ENCODE measurements around the gene ST6GAL1. TPM values are rescaled to one million over a fixed set of nuclear protein-coding genes. Genes with fewer than 3 reads are reported as not detected.

ST6GAL1 gene
- total and polyA plus RNA-seq, 7 experiments from 2014 or later: 115 to 313 (median 214) TPM

DNA sequence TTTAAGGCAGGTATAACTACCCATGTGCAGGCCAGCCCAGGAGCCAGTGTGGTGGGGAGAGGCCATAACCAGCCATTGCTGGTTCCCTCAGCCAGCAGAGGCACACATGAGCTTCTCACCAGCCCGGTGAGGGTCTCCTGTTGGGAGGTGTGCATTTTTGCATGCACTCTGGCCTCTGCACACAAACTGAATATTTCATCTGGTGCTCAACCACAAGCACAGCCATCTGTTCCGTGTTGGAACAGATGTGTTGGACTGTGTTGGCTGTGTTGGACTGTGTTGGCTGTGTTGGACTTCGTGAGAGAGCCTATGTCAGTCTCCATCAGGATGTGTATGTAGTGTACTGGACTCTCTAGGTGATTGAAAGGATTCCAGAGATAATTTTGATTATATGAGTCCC is 141.8 kb downstream of the ST6GAL1 start:
- Mint-ChIP-seq H3K4me3 (no peak overlapping the region), H3K9me3 (peaks cover 0 to 6% (median 1%) of the 10 kb centered on the region in 11 donors), H3K27me3 (no peaks in the 10 kb centered on the region), H3K4me1 (peaks cover 21 to 50% (median 36%) of the 10 kb centered on the region in 7 donors), H3K27ac (peak overlapping the region in 7 of 9 donors; percentile 28 to 81 (median 48)), H3K36me3 (peaks cover 31 to 79% (median 38%) of the 10 kb centered on the region in 5 donors)
- Histone ChIP-seq H3K27me3 (ENCODE audit: control insufficient read depth in 2 of 2, insufficient read depth in 2 of 2, low read length in 2 of 2) (no peaks in the 10 kb centered on the region), H3K4me3 (ENCODE audit: low read length) (no peak overlapping the region), H3K36me3 (ENCODE audit: control insufficient read depth in 2 of 3, insufficient read depth in 3 of 3, low read length in 3 of 3) (peaks cover 35 to 92% (median 46%) of the 10 kb centered on the region in 3 experiments), H3K9me3 (ENCODE audit: control insufficient read depth in 2 of 3, low read length in 3 of 3) (no peaks in the 10 kb centered on the region), H3K4me1 (ENCODE audit: control insufficient read depth in 2 of 2, insufficient read depth in 2 of 2, low read length in 2 of 2) (no peaks in the 10 kb centered on the region), H3K27ac (ENCODE audit: low read depth, low read length) (peak overlapping the region; percentile 21)
- ATAC-seq (peak; percentile 11), DNase-seq (no peak)
- ChIA-PET CTCF (no interaction called here), POLR2A (no interaction called here)
- intact Hi-C loops (cut with micrococcal nuclease): no loop called here

DNA sequence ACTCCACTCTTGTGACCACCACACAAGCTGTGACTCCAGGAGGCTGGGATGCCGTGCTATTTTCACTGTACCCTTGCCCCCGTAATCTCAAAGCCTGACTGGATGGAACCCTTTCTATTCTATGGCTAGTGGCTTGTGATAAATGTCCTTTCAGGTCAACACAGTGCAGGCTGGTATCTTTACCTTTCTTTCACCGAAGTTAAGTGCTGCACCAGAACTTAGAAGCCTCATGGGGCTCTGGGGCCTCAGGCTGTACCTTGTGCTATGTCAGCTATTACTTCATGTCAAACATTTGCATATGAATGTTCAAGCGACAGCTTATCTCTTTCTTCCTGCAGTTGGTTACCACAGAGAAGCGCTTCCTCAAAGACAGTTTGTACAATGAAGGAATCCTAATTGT is 142.2 kb downstream of the ST6GAL1 start:
- Histone ChIP-seq H3K27ac (ENCODE audit: low read depth, low read length) (peak overlapping the region; percentile 21), H3K4me3 (ENCODE audit: low read length) (no peak overlapping the region), H3K36me3 (ENCODE audit: control insufficient read depth in 2 of 3, insufficient read depth in 3 of 3, low read length in 3 of 3) (peaks cover 38 to 93% (median 44%) of the 10 kb centered on the region in 3 experiments), H3K27me3 (ENCODE audit: control insufficient read depth in 2 of 2, insufficient read depth in 2 of 2, low read length in 2 of 2) (no peaks in the 10 kb centered on the region), H3K4me1 (ENCODE audit: control insufficient read depth in 2 of 2, insufficient read depth in 2 of 2, low read length in 2 of 2) (no peaks in the 10 kb centered on the region), H3K9me3 (ENCODE audit: control insufficient read depth in 2 of 3, low read length in 3 of 3) (no peaks in the 10 kb centered on the region)
- ChIA-PET POLR2A (no interaction called here), CTCF (no interaction called here)
- peak; percentile 28 for ATAC-seq
- no peak overlapping the region for H3K4me3 Mint-ChIP-seq
- peaks cover 33 to 78% (median 38%) of the 10 kb centered on the region in 5 donors for H3K36me3 Mint-ChIP-seq
- intact Hi-C loops (cut with micrococcal nuclease): no loop called here
- peaks cover 0 to 6% (median 1%) of the 10 kb centered on the region in 11 donors for H3K9me3 Mint-ChIP-seq
- H3K27me3 Mint-ChIP-seq: no peaks in the 10 kb centered on the region
- peak overlapping the region in 7 of 9 donors; percentile 28 to 81 (median 56) for H3K27ac Mint-ChIP-seq
- DNase-seq: no peak
- peaks cover 17 to 46% (median 32%) of the 10 kb centered on the region in 7 donors for H3K4me1 Mint-ChIP-seq

DNA sequence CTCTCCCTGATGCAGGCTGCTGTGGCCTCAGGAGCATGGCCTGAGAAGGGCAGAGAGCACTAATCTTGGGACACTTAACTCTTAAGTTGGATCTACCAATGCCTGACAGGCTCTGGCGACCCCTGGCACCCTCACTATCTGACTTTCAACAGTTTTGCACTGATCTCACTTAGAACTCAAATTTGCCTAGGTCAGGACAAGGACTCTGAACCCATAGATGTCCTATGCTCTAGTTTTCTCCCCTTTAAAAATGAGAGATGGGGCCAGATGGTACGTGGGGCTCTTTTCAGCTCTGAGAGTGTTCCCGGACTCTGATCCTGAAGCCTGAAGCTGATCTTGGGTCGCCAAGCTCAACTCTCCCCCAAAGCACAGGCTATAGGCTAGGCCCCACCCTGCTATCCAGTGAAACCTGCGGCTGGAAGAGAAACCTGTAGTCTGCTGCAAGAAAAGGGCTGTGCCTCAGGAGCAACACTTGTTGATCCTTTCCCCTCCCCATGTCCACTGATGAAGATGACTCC is 143.3 kb downstream of the ST6GAL1 start:
- no peaks in the 10 kb centered on the region for H3K9me3 ChIP-seq (ENCODE audit: control insufficient read depth in 2 of 3, low read length in 3 of 3)
- DNase-seq (no peak), ATAC-seq (no peak)
- H3K27ac ChIP-seq (ENCODE audit: low read depth, low read length): peak overlapping the region; percentile 10
- H3K27ac Mint-ChIP-seq: peak overlapping the region in 6 of 9 donors; percentile 42 to 90 (median 59)
- intact Hi-C loops (cut with micrococcal nuclease): loop anchor here in 1 of 2 donors (1.0 kb wide), 1 partner anchor 10 kb away; no protein-coding TSS in a partner anchor
- ChIA-PET POLR2A (interaction anchor here (0.6 to 1.1 kb wide), 2 partner anchors 26 to 164 kb away, joined by 3 read pairs; no protein-coding TSS in a partner anchor), CTCF (no interaction called here)
- H3K4me3 ChIP-seq (ENCODE audit: low read length): no peak overlapping the region
- no peak overlapping the region for H3K4me3 Mint-ChIP-seq
- H3K36me3 ChIP-seq (ENCODE audit: control insufficient read depth in 2 of 3, insufficient read depth in 3 of 3, low read length in 3 of 3): peaks cover 40 to 92% (median 41%) of the 10 kb centered on the region in 3 experiments
- H3K27me3 Mint-ChIP-seq: no peaks in the 10 kb centered on the region
- H3K36me3 Mint-ChIP-seq: peaks cover 33 to 83% (median 41%) of the 10 kb centered on the region in 5 donors
- H3K4me1 ChIP-seq (ENCODE audit: control insufficient read depth in 2 of 2, insufficient read depth in 2 of 2, low read length in 2 of 2): no peaks in the 10 kb centered on the region
- H3K27me3 ChIP-seq (ENCODE audit: control insufficient read depth in 2 of 2, insufficient read depth in 2 of 2, low read length in 2 of 2): no peaks in the 10 kb centered on the region
- peaks cover 0 to 6% (median 1%) of the 10 kb centered on the region in 11 donors for H3K9me3 Mint-ChIP-seq
- peaks cover 17 to 38% (median 28%) of the 10 kb centered on the region in 7 donors for H3K4me1 Mint-ChIP-seq

DNA sequence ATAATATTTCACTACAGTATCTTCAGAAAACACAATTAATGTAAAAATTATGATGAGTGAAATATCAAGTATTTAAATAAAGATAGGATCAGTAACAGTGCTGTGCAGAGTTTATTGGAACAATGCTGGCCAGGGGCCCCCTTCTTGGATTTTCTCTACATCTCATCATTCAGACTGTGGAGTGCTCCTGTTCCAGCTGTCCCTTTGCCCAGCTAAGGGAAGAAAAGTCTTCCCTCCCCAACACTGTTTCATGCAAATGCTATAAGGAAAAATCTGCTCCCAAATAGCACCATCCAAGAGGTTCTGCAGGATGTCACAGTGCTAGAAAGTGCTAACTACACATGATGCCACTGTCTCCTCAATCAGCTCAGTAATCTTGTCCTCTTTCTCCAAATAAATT is 144.5 kb downstream of the ST6GAL1 start:
- intact Hi-C loops (cut with micrococcal nuclease): no loop called here
- ATAC-seq: no peak
- Mint-ChIP-seq H3K9me3 (peaks cover 0 to 1% (median 0%) of the 10 kb centered on the region in 11 donors), H3K27ac (peak overlapping the region in 7 of 9 donors; percentile 40 to 79 (median 72)), H3K4me1 (peaks cover 10 to 29% (median 20%) of the 10 kb centered on the region in 7 donors), H3K4me3 (no peak overlapping the region), H3K36me3 (peaks cover 25 to 81% (median 35%) of the 10 kb centered on the region in 5 donors), H3K27me3 (no peaks in the 10 kb centered on the region)
- Histone ChIP-seq H3K36me3 (ENCODE audit: control insufficient read depth in 2 of 3, insufficient read depth in 3 of 3, low read length in 3 of 3) (peaks cover 36 to 90% (median 40%) of the 10 kb centered on the region in 3 experiments), H3K27me3 (ENCODE audit: control insufficient read depth in 2 of 2, insufficient read depth in 2 of 2, low read length in 2 of 2) (no peaks in the 10 kb centered on the region), H3K27ac (ENCODE audit: low read depth, low read length) (no peak overlapping the region), H3K4me3 (ENCODE audit: low read length) (no peak overlapping the region), H3K4me1 (ENCODE audit: control insufficient read depth in 2 of 2, insufficient read depth in 2 of 2, low read length in 2 of 2) (no peaks in the 10 kb centered on the region), H3K9me3 (ENCODE audit: control insufficient read depth in 2 of 3, low read length in 3 of 3) (no peaks in the 10 kb centered on the region)
- CTCF ChIA-PET: no interaction called here
- POLR2A ChIA-PET: interaction anchor here (0.7 to 0.9 kb wide), 3 partner anchors 9 to 108 kb away, joined by 3 to 4 read pairs (median 3); no protein-coding TSS in a partner anchor
- no peak for DNase-seq

DNA sequence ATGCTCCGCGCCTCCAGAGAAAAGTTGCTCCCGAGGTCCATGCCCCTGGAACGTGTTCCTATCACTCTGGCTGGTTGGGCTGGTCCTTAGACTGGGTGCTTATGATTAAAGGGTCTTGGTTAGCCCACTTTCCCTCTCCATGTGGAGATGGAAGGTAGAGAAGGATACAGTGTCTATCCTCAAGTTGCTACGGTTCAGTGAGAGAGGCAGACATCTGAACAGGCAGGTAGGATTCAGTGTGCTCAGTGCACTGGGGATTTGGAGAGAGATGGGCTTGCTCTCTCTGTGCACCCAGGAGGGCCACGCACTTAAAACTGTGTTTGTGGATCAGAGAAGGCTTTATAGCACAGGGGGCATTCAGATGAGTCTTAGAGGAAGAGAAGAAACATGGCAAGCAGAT is 146.0 kb downstream of the ST6GAL1 start:
- H3K4me1 ChIP-seq (ENCODE audit: control insufficient read depth in 2 of 2, insufficient read depth in 2 of 2, low read length in 2 of 2): no peaks in the 10 kb centered on the region
- H3K27me3 Mint-ChIP-seq: no peaks in the 10 kb centered on the region
- ChIA-PET CTCF (interaction anchor here (0.6 kb wide), 1 partner anchor 641 kb away, joined by 3 read pairs; no protein-coding TSS in a partner anchor), POLR2A (no interaction called here)
- no peak overlapping the region for H3K27ac ChIP-seq (ENCODE audit: low read depth, low read length)
- peaks cover 0 to 1% (median 0%) of the 10 kb centered on the region in 11 donors for H3K9me3 Mint-ChIP-seq
- peaks cover 2 to 18% (median 12%) of the 10 kb centered on the region in 7 donors for H3K4me1 Mint-ChIP-seq
- no peaks in the 10 kb centered on the region for H3K9me3 ChIP-seq (ENCODE audit: control insufficient read depth in 2 of 3, low read length in 3 of 3)
- intact Hi-C loops (cut with micrococcal nuclease): no loop called here
- H3K27me3 ChIP-seq (ENCODE audit: control insufficient read depth in 2 of 2, insufficient read depth in 2 of 2, low read length in 2 of 2): no peaks in the 10 kb centered on the region
- peaks cover 36 to 76% (median 40%) of the 10 kb centered on the region in 3 experiments for H3K36me3 ChIP-seq (ENCODE audit: control insufficient read depth in 2 of 3, insufficient read depth in 3 of 3, low read length in 3 of 3)
- no peak for ATAC-seq
- no peak for DNase-seq
- peak overlapping the region; percentile 12 to 78 (median 55) for H3K27ac Mint-ChIP-seq
- H3K4me3 ChIP-seq (ENCODE audit: low read length): no peak overlapping the region
- H3K36me3 Mint-ChIP-seq: peaks cover 22 to 69% (median 24%) of the 10 kb centered on the region in 5 donors
- no peak overlapping the region for H3K4me3 Mint-ChIP-seq

DNA sequence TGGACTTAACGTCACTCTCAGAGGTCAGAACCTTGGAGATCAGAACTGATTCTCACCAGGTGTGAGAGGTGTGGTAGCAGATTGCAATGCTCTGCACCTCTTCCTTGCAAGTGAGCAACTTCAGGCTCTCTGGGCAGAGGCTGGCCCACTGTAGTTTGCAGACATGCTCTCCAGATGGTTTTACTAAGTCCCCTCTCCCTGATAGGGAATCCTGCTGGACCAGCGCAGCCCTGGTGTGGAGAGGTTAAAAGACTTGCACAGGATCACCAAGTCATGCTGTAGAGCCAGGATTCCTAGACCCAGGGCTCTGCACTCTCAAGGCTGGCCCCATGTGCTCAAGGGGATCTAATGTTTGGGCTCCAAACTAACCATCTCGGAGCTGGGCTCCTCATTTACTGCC is 146.8 kb downstream of the ST6GAL1 start:
- peak overlapping the region in 7 of 9 donors; percentile 12 to 79 (median 59) for H3K27ac Mint-ChIP-seq

More for the DNA sequence above, 146.8 kb downstream of the ST6GAL1 start:
- Histone ChIP-seq H3K9me3 (ENCODE audit: control insufficient read depth in 2 of 3, low read length in 3 of 3) (no peaks in the 10 kb centered on the region), H3K36me3 (ENCODE audit: control insufficient read depth in 2 of 3, insufficient read depth in 3 of 3, low read length in 3 of 3) (peaks cover 36 to 70% (median 37%) of the 10 kb centered on the region in 3 experiments), H3K4me1 (ENCODE audit: control insufficient read depth in 2 of 2, insufficient read depth in 2 of 2, low read length in 2 of 2) (no peaks in the 10 kb centered on the region), H3K4me3 (ENCODE audit: low read length) (no peak overlapping the region), H3K27ac (ENCODE audit: low read depth, low read length) (no peak overlapping the region), H3K27me3 (ENCODE audit: control insufficient read depth in 2 of 2, insufficient read depth in 2 of 2, low read length in 2 of 2) (no peaks in the 10 kb centered on the region)
- H3K27me3 Mint-ChIP-seq: no peaks in the 10 kb centered on the region
- ChIA-PET POLR2A (no interaction called here), CTCF (interaction anchor here (0.6 to 0.7 kb wide), 2 partner anchors 83 to 227 kb away, joined by 3 read pairs; no protein-coding TSS in a partner anchor)
- ATAC-seq (no peak), DNase-seq (no peak)
- peaks cover 22 to 66% (median 24%) of the 10 kb centered on the region in 5 donors for H3K36me3 Mint-ChIP-seq
- peaks cover 0 to 15% (median 9%) of the 10 kb centered on the region in 7 donors for H3K4me1 Mint-ChIP-seq
- intact Hi-C loops (cut with micrococcal nuclease): no loop called here
- no peak overlapping the region for H3K4me3 Mint-ChIP-seq
- H3K9me3 Mint-ChIP-seq: peaks cover 0 to 1% (median 0%) of the 10 kb centered on the region in 11 donors
